Activated B cell treated with CpG ODN at 0.5 μM for 24 hours (primary cell): Measurements from ENCODE around the gene SSTR1. TPM values are rescaled to one million over a fixed set of nuclear protein-coding genes. Genes with fewer than 3 reads are reported as not detected.

ENCODE experiments used
- ATAC-seq: fragments of 200-7000 bp; cut with Tn5 transposase; one replicate; pipeline ENCODE4 v1.10.0; 2021; ENCODE audit warnings: low read depth, mild to moderate bottlenecking, moderate library complexity
- CTCF ChIA-PET: fragments of 350-600 bp; sonication (Branson Sonifier 250); formaldehyde crosslinking; loops from one replicate; lab custom pipeline; 2021; ENCODE audit warnings: antibody characterized with exemption; lab: Charles Lee
- POLR2A ChIA-PET: fragments of 350-600 bp; sonication (Branson Sonifier 250); formaldehyde crosslinking; loops from one replicate; lab custom pipeline; 2021; ENCODE audit warnings: antibody characterized with exemption; lab: Charles Lee
- DNase-seq: peaks from one replicate; pipeline ENCODE4 v3.0.0; 2022
- H3K27ac Mint-ChIP-seq: one replicate; pipeline ENCODE4 v1.8.0; 2020; ENCODE audit warnings: mixed read lengths
- H3K27me3 Mint-ChIP-seq: one replicate; pipeline ENCODE4 v1.8.0; 2021; ENCODE audit warnings: mixed read lengths
- H3K36me3 Mint-ChIP-seq: one replicate; pipeline ENCODE4 v1.8.0; 2021; ENCODE audit warnings: low read depth, mixed read lengths
- H3K4me1 Mint-ChIP-seq: one replicate; pipeline ENCODE4 v1.8.0; 2021; ENCODE audit warnings: mixed read lengths
- H3K4me3 Mint-ChIP-seq: one replicate; pipeline ENCODE4 v1.8.0; 2020; ENCODE audit warnings: mild to moderate bottlenecking, mixed read lengths
- H3K9me3 Mint-ChIP-seq: one replicate; pipeline ENCODE4 v1.8.0; 2020; ENCODE audit warnings: mixed read lengths
- CTCF ChIP-seq: fragments of 200-600 bp; IDR thresholded peaks from one replicate; pipeline ENCODE4 v1.8.0; 2022; ENCODE audit warnings: antibody characterized with exemption, mild to moderate bottlenecking
- intact Hi-C: fragments of 100-400 bp; cut with micrococcal nuclease; formaldehyde crosslinking; loops from one replicate; pipeline ENCODE4 v1.15.1; 2024
- total RNA-seq: library from RNA; stranded (reverse); gene quantifications from 2 replicates; pipeline ENCODE4 v1.2.3, GENCODE V29; 2022

The SSTR1 gene
- total RNA-seq, 1 donor from 2014 or later: not detected

- peaks cover 3% of the 10 kb centered on the region for H3K9me3 Mint-ChIP-seq
- H3K4me1 Mint-ChIP-seq: no peaks in the 10 kb centered on the region
- H3K27ac Mint-ChIP-seq: no peak overlapping the region
- H3K36me3 Mint-ChIP-seq: no peaks in the 10 kb centered on the region
- intact Hi-C loops: no loop called here
- no peak overlapping the region for H3K4me3 Mint-ChIP-seq
- POLR2A ChIA-PET: no interaction called here
- CTCF ChIA-PET: no interaction called here
- DNase-seq (no peak), ATAC-seq (no peak)
- TF ChIP-seq CTCF: no peak
- H3K27me3 Mint-ChIP-seq: no peaks in the 10 kb centered on the region
These were observed 25.5 kb downstream of the SSTR1 start for GRCh38 chr14:38233218-38233617.

GRCh38 chr14:38238332-38238731, 30.6 kb downstream of the SSTR1 start:
- Mint-ChIP-seq H3K27ac (no peak overlapping the region), H3K36me3 (no peaks in the 10 kb centered on the region), H3K4me1 (no peaks in the 10 kb centered on the region), H3K27me3 (no peaks in the 10 kb centered on the region), H3K9me3 (no peaks in the 10 kb centered on the region), H3K4me3 (no peak overlapping the region)
- intact Hi-C loops: no loop called here
- ATAC-seq (no peak), DNase-seq (no peak)
- TF ChIP-seq CTCF: no peak
- ChIA-PET CTCF (no interaction called here), POLR2A (no interaction called here)

- no peak for DNase-seq
- ATAC-seq: no peak
- intact Hi-C loops: no loop called here
- no peaks in the 10 kb centered on the region for H3K27me3 Mint-ChIP-seq
- TF ChIP-seq CTCF: no peak
- no peak overlapping the region for H3K4me3 Mint-ChIP-seq
- no peaks in the 10 kb centered on the region for H3K36me3 Mint-ChIP-seq
- CTCF ChIA-PET: no interaction called here
- no peaks in the 10 kb centered on the region for H3K9me3 Mint-ChIP-seq
- POLR2A ChIA-PET: no interaction called here
- H3K4me1 Mint-ChIP-seq: no peaks in the 10 kb centered on the region
- no peak overlapping the region for H3K27ac Mint-ChIP-seq
These were observed 31.2 kb downstream of the SSTR1 start for GRCh38 chr14:38238878-38239277.

GRCh38 chr14:38243696-38244240, 36.1 kb downstream of the SSTR1 start:
- Mint-ChIP-seq H3K36me3 (no peaks in the 10 kb centered on the region), H3K9me3 (no peaks in the 10 kb centered on the region), H3K4me1 (no peaks in the 10 kb centered on the region), H3K4me3 (no peak overlapping the region), H3K27me3 (no peaks in the 10 kb centered on the region), H3K27ac (no peak overlapping the region)
- DNase-seq: no peak
- intact Hi-C loops: no loop called here
- ChIA-PET CTCF (no interaction called here), POLR2A (no interaction called here)
- TF ChIP-seq CTCF: no peak
- ATAC-seq: no peak

GRCh38 chr14:38248321-38249028, 40.8 kb downstream of the SSTR1 start:
- ChIA-PET CTCF (no interaction called here), POLR2A (no interaction called here)
- intact Hi-C loops: no loop called here
- Mint-ChIP-seq H3K36me3 (no peaks in the 10 kb centered on the region), H3K4me3 (no peak overlapping the region), H3K9me3 (no peaks in the 10 kb centered on the region), H3K27ac (no peak overlapping the region), H3K27me3 (no peaks in the 10 kb centered on the region), H3K4me1 (no peaks in the 10 kb centered on the region)
- no peak for TF ChIP-seq CTCF
- no peak for DNase-seq
- no peak for ATAC-seq
